AG04450 (cell line): ENCODE data around the gene SPINT2. TPM values are rescaled to one million over a fixed set of nuclear protein-coding genes. Genes with fewer than 3 reads are reported as not detected.

Experiments used
- CTCF ChIA-PET: fragments of 300-600, 350-600 bp; formaldehyde crosslinking; extraction: SDS; loops from one replicate; lab custom pipeline; 2022; ENCODE audit warnings: antibody characterized with exemption, inconsistent platforms; lab: Charles Lee
- POLR2A ChIA-PET: fragments of 350-600 bp; formaldehyde crosslinking; extraction: SDS; loops from one replicate; lab custom pipeline; 2021; ENCODE audit warnings: antibody characterized with exemption, inconsistent platforms; lab: Yijun Ruan, JAX
- DNase-seq: peaks from one replicate; pipeline ENCODE4 v3.0.0-alpha.2; 2011; ENCODE audit warnings: low read depth, low spot score
- H3K27ac ChIP-seq: one replicate; pipeline ENCODE4 v1.5.1; 2012; ENCODE audit warnings: low read depth, low read length, control low read depth
- H3K27me3 ChIP-seq: one replicate; pipeline ENCODE4 v1.6.0; 2012; ENCODE audit warnings: low read length; ENCODE audit not compliant: control insufficient read depth, insufficient read depth
- H3K4me3 ChIP-seq: 2 replicates; pipeline ENCODE4 v1.5.1; 2011; ENCODE audit warnings: mild to moderate bottlenecking, low read depth, low read length, control low read depth
- H3K9me3 ChIP-seq: 2 replicates; pipeline ENCODE4 v1.5.1; 2012; ENCODE audit warnings: low read length; ENCODE audit not compliant: control insufficient read depth, insufficient read depth
- polyA plus RNA-seq: library from polyadenylated mRNA; depleted of rRNA; stranded (reverse); fragments of >200 nt; gene quantifications from 2 replicates; pipeline ENCODE4 v1.2.3, GENCODE V29; 2011
- TF ChIP-seq, protein P1 (sequence below): IDR thresholded peaks from 2 replicates; pipeline ENCODE4 v1.5.1; 2011; ENCODE audit warnings: low read depth, low read length, control low read depth, inconsistent platforms

The SPINT2 gene
- polyA plus RNA-seq, 1 experiment = 1.8 TPM

- ChIA-PET POLR2A (no interaction called here), CTCF (interaction anchor here (1.2 kb wide), 1 partner anchor 96 kb away, joined by 5 read pairs; the partner anchor contains the start of gene CATSPERG)
- DNase-seq = no peak
- no peak overlapping the region for H3K27ac ChIP-seq
- H3K9me3 ChIP-seq = no peaks in the 10 kb centered on the region
- no peaks in the 10 kb centered on the region for H3K27me3 ChIP-seq
- H3K4me3 ChIP-seq = no peak overlapping the region
- TF ChIP-seq, protein P1, sequence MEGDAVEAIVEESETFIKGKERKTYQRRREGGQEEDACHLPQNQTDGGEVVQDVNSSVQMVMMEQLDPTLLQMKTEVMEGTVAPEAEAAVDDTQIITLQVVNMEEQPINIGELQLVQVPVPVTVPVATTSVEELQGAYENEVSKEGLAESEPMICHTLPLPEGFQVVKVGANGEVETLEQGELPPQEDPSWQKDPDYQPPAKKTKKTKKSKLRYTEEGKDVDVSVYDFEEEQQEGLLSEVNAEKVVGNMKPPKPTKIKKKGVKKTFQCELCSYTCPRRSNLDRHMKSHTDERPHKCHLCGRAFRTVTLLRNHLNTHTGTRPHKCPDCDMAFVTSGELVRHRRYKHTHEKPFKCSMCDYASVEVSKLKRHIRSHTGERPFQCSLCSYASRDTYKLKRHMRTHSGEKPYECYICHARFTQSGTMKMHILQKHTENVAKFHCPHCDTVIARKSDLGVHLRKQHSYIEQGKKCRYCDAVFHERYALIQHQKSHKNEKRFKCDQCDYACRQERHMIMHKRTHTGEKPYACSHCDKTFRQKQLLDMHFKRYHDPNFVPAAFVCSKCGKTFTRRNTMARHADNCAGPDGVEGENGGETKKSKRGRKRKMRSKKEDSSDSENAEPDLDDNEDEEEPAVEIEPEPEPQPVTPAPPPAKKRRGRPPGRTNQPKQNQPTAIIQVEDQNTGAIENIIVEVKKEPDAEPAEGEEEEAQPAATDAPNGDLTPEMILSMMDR = no peak
Observed at GRCh38 chr19:38239816-38240215, 24.6 kb upstream of the SPINT2 start.

DNA sequence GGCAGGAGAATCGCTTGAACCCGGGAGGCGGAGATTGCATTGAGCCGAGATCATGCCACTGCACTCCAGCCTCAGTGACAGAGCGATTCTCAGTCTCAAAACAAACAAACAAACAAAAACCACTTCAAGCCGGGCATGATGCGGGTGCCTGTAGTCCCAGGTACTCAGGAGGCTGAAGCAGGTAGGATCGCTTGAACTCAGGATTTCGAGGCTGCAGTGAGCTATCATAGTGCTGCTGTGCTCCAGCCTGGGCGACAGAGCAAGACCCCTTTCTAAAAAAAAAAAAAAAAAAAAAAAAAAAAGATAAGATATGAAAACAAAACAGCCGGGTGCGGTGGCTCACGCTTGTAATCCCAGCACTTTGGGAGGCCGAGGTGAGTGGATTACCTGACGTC lies 21.1 kb upstream of the SPINT2 start:
- CTCF ChIA-PET = interaction anchor here (0.6 to 5.5 kb wide), 23 partner anchors 10 to 341 kb away, joined by 3 to 123 read pairs (median 5); partner anchors contain the start of genes C19orf33, CATSPERG, FAM98C and GGN
- POLR2A ChIA-PET = interaction anchor here (0.7 kb wide), 1 partner anchor 145 kb away, joined by 3 read pairs; the partner anchor contains the start of gene SPRED3
- H3K9me3 ChIP-seq = no peaks in the 10 kb centered on the region
- no peak overlapping the region for H3K27ac ChIP-seq
- H3K4me3 ChIP-seq = no peak overlapping the region; the same call in 1 of the 2 replicates
- no peak for DNase-seq
- TF ChIP-seq, protein P1 = no peak
- no peaks in the 10 kb centered on the region for H3K27me3 ChIP-seq

DNA sequence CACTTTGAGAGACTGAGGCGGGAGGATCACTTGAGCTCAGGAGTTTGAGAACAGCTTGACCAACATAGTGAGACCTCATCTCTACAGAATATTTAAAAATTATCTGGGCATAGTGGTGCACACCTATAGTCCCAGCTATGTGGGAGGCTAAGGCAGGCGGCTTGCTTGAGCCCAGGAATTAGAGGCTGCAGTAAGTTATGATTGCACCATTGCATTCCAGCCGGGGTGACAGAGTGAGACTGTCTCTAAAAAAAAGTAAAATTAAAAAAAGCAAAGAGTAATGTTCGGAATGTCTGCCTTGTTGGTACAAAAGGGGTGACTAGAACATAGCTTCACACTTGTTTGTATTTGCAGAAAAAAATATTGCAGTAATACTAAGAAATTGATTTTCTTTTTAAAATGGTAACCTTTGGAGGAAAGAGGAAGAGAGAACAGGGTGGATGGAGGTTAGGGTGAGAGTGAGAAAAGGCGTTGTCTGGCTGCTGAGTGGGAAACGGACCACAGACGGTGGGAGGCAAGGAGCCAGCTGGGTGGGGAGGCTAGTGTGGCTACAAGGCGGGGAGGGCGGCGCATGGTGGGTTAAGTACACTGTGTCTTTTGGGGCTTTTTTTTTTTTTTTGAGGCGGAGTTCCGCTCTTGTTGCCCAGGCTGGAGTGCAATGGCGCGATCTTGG lies 18.4 kb upstream of the SPINT2 start:
- POLR2A ChIA-PET = interaction anchor here (0.6 kb wide), 1 partner anchor 398 kb away, joined by 3 read pairs; no protein-coding TSS in a partner anchor
- no peak overlapping the region for H3K27ac ChIP-seq
- no peak for DNase-seq
- H3K4me3 ChIP-seq = no peak overlapping the region
- H3K27me3 ChIP-seq = no peaks in the 10 kb centered on the region
- TF ChIP-seq, protein P1 = no peak
- CTCF ChIA-PET = interaction anchor here (1.0 to 5.5 kb wide), 2 partner anchors 87 to 139 kb away, joined by 3 to 123 read pairs; partner anchors contain the start of gene CATSPERG
- no peaks in the 10 kb centered on the region for H3K9me3 ChIP-seq

DNA sequence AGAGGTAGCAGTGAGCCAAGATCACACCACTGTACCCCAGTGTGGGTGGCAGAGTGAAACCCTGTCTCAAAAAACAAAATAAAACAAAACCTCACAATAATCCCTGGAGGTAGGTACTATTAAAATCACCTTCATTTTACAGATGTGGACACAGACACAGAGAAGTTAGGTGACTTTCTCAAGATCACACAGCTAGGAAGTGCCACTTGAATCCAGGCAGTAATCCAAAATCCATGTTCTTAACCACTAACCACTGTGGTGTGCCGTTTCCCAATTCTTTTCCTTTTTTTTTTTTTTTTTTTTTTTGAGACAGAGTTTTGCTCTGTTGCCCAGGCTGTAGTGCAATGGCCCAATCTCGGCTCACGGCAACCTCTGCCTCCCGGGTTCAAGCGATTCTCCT lies 17.2 kb upstream of the SPINT2 start:
- POLR2A ChIA-PET = no interaction called here

More for the DNA sequence above, 17.2 kb upstream of the SPINT2 start:
- no peak for DNase-seq
- TF ChIP-seq, protein P1 = no peak
- no peaks in the 10 kb centered on the region for H3K27me3 ChIP-seq
- H3K27ac ChIP-seq = no peak overlapping the region
- no peaks in the 10 kb centered on the region for H3K9me3 ChIP-seq
- CTCF ChIA-PET = interaction anchor here (0.6 to 5.5 kb wide), 2 partner anchors 9 to 86 kb away, joined by 5 to 123 read pairs; partner anchors contain the start of gene CATSPERG
- H3K4me3 ChIP-seq = no peak overlapping the region
